ENCODE results near the gene BRD7.

GRCh38 chr16:50398336-50398735, 29.5 kb upstream of the BRD7 start:
- TF ChIP-seq CTCF (IDR thresholded peaks at IDR 0.05) (no peak), POLR2AphosphoS5 (IDR thresholded peaks at IDR 0.05) (no peak), POLR2A (IDR thresholded peaks at IDR 0.05) (no peak), EP300 (IDR thresholded peaks at IDR 0.05) (no peak)
